CD4-positive, alpha-beta T cell treated with Interleukin-6 for 4 hours (primary cell): Measurements from ENCODE around the gene ZNF284.

Source experiments
- DNase-seq: peaks from one replicate; pipeline ENCODE4 v3.0.0-alpha.2; 2020; ENCODE audit warnings: mixed read lengths

ZNF284 gene

GRCh38 chr19:44071824-44072542 lies at the start of gene ZNF284:
Gene ZNF284, plus strand, starts transcription at chr19:44072159. Its CDS starts 4,231 bp downstream, at chr19:44076390.
- peak; percentile 88 for DNase-seq

DNA sequence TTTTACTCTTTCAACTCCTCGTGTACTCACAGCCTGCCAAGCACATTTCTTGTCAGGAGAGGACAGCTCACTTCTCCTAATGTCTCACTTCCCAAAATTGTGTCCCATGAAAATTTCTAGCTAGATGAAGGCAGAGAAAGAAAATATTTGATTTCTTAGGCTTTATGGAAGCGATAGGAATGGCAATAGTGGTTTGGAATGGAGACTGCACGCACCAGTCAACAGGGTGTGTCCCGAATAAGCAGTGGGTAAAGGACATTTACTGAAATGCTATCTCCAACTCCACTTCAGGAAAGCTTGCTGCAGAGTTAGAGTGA lies 47.1 kb upstream of the ZNF284 start:
- no peak for DNase-seq

DNA sequence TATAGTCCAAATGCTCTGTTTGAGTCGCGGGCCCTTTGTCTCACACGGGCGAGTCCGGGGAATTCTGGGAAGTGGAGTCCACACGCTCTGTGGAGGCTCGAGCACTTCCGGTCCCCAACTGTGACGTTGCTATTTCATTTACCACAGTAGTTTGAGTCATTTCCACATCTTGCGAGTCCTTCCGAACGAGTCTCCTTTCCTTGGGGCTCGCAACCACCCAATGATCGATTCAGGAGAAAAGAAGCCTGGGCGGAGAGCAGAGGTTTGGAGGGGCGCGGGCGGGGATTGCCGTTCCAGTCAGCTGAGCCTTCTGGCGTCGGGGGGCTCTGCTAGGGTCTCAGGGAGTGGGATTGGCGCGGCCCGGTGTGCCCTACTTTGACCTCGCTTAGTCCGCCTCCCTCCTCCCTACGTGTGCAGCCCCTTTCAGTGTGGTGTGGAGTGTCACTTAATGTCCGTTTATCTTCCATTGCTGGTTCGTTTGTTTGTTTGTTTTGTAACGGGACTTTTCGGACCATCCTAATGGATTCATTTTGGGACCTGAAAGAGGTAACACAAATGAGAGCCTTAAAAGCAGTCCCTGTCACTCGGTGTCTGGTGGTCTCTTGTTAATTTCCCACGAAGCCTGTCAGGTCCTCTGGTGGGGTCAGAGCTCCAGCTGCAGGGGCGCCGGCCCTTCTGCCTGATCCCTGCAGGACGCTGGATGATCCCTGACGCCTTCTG lies 46.6 kb upstream of the ZNF284 start, which contains the start of gene ZNF222:
Gene ZNF222, plus strand, starts transcription at position 163 of the 720 bp plus-strand sequence. Its CDS starts 58 bp downstream, at position 221.
- peak; percentile 87 for DNase-seq

GRCh38 chr19:44026622-44027021 lies 45.3 kb upstream of the ZNF284 start:
- DNase-seq: no peak

DNA sequence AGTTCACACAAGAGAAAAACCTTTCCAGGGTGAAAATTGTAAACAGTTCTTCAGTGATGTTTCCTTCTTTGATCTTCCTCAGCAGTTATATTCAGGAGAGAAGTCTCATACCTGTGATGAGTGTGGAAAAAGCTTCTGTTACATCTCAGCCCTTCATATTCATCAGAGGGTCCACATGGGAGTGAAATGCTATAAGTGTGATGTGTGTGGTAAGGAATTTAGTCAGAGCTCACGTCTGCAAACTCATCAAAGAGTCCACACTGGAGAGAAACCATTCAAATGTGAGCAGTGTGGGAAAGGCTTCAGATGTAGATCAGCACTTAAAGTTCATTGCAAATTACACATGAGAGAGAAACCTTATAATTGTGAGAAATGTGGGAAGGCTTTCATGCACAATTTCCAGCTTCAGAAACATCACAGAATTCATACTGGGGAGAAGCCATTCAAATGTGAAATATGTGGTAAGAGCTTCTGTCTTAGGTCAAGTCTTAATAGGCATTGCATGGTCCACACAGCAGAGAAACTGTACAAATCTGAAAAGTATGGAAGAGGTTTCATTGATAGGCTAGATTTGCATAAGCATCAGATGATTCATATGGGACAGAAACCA lies 39.9 kb upstream of the ZNF284 start:
- no peak for DNase-seq

DNA sequence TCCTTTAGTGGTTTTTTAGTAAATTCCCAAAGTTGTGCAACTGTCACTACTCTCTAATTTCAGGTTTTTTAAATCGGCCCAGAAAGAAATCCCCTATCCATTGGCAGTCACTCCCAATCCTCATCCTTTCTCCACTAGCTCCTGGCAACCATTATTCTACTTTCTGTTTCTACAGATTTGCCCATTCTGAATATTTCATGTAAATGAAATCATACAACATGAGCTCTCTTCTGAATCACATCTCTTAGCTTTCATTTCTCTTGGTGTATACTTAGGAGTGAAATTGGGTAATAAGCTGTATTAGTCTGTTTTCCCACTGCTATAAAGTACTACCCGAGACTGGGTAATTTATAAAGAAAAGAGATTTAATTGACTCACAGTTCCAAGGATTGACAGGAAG lies 29.8 kb upstream of the ZNF284 start:
- DNase-seq: no peak

DNA sequence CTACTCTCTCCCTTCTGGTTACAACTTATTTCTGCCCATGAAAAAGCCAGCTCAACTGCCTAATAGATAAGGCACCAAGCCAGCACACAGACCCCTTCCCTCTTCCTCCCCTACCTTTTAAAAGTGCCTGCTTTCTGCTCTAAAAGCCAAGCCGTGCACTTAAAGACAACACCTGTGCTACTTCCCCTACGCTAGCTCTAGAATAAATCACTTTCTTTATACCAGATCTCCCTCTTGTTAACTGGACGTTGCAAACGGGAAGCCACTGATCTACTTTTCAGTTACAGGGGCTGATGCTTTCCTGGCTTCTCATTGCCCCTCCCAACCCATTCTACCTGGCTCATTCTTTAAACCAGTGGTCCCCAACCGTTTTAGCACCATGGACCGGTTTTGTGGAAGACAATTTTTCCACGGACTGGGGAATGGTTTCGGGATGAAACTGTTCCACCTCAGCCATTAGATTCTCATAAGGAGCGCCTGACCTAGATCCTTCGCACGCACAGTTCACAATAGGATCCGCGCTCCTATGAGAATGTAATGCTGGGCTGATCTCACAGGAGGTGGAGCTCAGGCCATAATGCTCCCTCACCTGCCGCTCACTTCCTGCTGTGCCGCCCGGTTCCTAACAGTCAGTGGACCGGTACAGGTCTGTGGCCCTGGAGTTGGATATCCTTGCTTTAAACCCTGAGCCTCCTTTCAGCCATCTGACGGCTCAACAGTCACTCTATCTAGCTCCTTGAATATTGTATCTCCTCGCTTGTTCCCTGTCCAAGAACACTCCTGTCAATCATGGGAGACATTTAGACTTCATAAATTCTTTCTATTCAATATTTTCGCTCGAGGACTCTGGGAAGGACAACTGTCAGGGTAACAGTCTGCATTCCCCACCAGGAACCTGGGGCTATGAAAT lies 21.0 kb upstream of the ZNF284 start:
- DNase-seq: peak; percentile 41

GRCh38 chr19:44051650-44052402 lies 20.1 kb upstream of the ZNF284 start, which contains the start of gene ZNF223:
Gene ZNF223, plus strand, starts transcription at chr19:44052036. Its CDS starts 3,141 bp downstream, at chr19:44055177.
- peak; percentile 86 for DNase-seq

- no peak for DNase-seq
These were observed 16.1 kb upstream of the ZNF284 start for GRCh38 chr19:44055870-44056269.

DNA sequence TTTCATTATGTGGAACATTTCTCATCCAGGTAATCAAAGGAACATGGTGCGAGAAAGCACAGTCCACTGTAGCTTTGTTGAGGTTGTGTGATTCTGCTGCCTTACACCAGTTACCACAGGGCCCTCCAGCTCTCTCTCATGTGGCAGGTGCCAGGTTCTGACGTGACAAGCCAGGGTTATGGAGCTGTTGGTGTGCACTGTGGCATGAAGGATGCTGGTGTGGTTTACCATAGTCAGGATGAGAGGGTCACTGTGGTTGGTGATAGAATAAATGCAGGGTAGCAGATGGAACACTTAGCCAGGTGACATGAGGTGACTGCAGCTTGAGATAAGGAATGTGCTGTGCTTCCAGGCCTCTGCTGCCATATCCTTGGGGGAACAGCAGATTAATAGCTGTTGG lies 12.7 kb upstream of the ZNF284 start:
- no peak for DNase-seq

- DNase-seq: no peak
These were observed 10.9 kb upstream of the ZNF284 start for GRCh38 chr19:44061038-44061437.

DNA sequence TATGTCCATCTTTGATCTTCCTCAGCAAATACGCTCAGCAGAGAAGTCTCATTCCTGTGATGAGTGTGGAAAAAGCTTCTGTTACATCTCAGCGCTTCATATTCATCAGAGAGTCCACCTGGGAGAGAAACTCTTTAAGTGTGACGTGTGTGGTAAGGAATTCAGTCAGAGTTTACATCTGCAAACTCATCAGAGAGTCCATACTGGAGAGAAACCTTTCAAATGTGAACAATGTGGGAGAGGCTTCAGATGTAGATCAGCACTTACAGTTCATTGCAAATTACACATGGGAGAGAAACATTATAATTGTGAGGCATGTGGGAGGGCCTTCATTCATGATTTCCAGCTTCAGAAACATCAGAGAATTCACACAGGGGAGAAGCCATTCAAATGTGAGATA lies 5.7 kb upstream of the ZNF284 start:
- DNase-seq: no peak

DNA sequence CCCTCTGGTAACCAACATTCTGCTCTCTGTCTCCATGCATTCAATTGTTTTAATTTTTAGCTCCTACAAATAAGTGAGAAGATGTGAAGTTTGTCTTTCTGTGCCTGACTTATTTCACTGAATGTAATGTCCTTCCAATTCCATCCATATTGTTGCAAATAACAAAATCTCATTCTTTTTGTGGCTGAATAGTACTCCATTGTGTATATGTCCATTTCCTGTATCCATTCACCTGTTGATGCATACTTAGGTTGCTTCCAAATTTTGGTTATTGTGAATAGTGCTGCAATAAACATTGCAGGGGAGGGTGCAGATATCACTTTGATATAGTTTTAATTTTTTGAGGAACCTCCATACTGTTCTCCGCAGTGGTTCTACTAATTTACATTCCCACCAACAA lies 2.5 kb upstream of the ZNF284 start:
- no peak for DNase-seq

DNA sequence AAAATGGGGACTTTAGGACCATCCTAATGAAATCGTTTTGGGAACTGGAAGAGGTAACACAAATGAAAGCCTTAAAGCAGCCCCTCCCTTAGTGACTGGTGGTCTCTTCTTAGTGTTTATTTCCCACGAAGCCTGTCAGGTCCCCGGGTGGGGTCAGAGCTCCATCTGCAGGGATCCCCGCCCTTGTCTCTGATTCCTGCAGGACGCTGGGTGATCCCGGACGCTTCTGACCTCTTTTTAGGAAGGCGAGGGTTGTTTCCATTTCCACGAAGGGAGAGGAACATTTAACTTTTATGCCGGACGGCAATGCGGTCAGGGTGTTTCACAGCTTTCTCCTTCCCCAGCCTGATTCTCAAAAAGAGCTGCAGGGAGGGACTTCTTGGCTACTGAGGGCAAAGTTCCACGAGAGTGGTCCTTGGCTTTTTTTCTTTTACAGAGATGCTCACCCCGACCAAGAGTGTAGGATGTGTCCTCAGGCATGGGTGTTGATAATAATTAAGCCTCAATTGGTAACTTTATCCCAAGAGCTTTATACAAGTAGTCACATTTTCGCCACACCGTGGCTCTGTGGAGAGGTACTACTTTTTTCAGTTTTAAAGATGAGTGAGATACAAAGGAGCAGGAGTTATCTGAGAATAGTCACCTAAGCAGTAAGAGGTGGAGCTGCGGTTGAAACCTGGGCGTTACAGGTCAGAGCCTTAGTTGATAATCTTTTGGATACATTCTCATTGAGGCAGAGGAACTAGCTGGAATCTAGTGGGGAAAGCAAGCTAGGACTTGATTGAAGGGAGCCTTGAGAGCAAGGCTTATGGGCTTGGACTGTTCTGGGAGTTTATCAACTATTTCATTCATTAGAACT lies 813 bp downstream of the ZNF284 start:
- DNase-seq: no peak

GRCh38 chr19:44076325-44076724 lies 4.4 kb downstream of the ZNF284 start:
- DNase-seq: no peak

DNA sequence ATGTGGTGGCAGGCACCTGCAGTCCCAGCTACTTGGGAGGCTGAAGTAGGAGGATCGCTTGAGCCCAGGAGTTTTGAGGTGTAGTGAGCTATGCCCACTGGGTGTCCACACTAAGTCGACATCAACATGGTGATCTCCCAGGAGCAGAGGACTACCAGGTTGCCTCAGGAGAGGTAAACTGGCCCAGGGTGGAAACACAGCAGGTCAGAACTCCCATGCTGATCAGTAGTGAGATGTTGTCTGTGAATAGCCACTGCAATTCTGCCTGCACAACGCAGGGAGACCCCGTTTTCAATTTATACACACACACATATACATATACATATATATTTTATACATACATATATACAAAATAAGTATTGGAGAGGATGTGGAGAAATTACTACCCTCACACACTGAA lies 20.1 kb downstream of the ZNF284 start:
- DNase-seq: no peak

GRCh38 chr19:44093931-44094765 lies 22.2 kb downstream of the ZNF284 start, which contains the start of gene ZNF224:
Gene ZNF224, plus strand, starts transcription at chr19:44094361. Its CDS starts 3,513 bp downstream, at chr19:44097874.
- peak; percentile 82 for DNase-seq

GRCh38 chr19:44107751-44108150 lies 35.8 kb downstream of the ZNF284 start:
- no peak for DNase-seq

DNA sequence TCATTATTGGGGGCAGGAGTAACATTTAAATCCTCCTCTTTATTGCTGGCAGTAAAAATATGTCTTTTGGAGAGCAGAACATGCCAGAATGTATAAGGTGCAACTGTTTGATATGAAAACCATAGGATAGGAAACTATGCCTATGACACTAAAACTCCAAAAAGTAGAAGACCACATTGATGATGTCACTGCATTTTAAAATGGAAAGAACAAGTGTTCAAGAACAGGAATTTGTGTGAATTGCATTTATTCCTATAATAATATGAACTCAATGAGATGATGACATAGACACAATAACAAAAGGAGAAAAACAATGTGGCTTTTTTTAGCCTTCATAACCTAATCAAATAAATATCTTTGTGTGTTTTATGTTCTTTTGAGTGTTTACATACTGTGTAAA lies 37.5 kb downstream of the ZNF284 start:
- DNase-seq: no peak

- DNase-seq: no peak
These were observed 40.0 kb downstream of the ZNF284 start for GRCh38 chr19:44111910-44112463.
